Measurements from ENCODE around the gene TIGD1.

The TIGD1 gene

GRCh38 chr2:232501794-232502390 lies 48.5 kb downstream of the TIGD1 start:
- no peak for ATAC-seq
- TF ChIP-seq TSHZ2 (CRISPR knock-in tag; IDR thresholded peaks at IDR 0.05) (no peak), CSDC2 (CRISPR knock-in tag; IDR thresholded peaks at IDR 0.05) (no peak), ISL1 (CRISPR knock-in tag; IDR thresholded peaks at IDR 0.05) (no peak), ARNTL (CRISPR knock-in tag; IDR thresholded peaks at IDR 0.05; ENCODE audit: borderline replicate concordance, low read depth) (no peak), GLIS3 (CRISPR knock-in tag; IDR thresholded peaks at IDR 0.05) (no peak), TCF4 (CRISPR knock-in tag; IDR thresholded peaks at IDR 0.05; ENCODE audit: borderline replicate concordance) (no peak), ZNF8 (CRISPR knock-in tag; IDR thresholded peaks at IDR 0.05) (no peak), OSR1 (CRISPR knock-in tag; IDR thresholded peaks at IDR 0.05) (no peak), ZNF70 (CRISPR knock-in tag; IDR thresholded peaks at IDR 0.05) (no peak), PPARA (CRISPR knock-in tag; IDR thresholded peaks at IDR 0.05; ENCODE audit: borderline replicate concordance) (no peak), ZFP3 (CRISPR knock-in tag; IDR thresholded peaks at IDR 0.05) (no peak), RARB (CRISPR knock-in tag; IDR thresholded peaks at IDR 0.05) (no peak), ZC3H10 (CRISPR knock-in tag; IDR thresholded peaks at IDR 0.05) (no peak), ZFP30 (CRISPR knock-in tag; IDR thresholded peaks at IDR 0.05) (no peak)
- TF ChIP-seq, protein P1, sequence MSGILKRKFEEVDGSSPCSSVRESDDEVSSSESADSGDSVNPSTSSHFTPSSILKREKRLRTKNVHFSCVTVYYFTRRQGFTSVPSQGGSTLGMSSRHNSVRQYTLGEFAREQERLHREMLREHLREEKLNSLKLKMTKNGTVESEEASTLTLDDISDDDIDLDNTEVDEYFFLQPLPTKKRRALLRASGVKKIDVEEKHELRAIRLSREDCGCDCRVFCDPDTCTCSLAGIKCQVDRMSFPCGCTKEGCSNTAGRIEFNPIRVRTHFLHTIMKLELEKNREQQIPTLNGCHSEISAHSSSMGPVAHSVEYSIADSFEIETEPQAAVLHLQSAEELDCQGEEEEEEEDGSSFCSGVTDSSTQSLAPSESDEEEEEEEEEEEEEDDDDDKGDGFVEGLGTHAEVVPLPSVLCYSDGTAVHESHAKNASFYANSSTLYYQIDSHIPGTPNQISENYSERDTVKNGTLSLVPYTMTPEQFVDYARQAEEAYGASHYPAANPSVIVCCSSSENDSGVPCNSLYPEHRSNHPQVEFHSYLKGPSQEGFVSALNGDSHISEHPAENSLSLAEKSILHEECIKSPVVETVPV (CRISPR knock-in tag; IDR thresholded peaks at IDR 0.05): no peak
- TF ChIP-seq, protein P2, sequence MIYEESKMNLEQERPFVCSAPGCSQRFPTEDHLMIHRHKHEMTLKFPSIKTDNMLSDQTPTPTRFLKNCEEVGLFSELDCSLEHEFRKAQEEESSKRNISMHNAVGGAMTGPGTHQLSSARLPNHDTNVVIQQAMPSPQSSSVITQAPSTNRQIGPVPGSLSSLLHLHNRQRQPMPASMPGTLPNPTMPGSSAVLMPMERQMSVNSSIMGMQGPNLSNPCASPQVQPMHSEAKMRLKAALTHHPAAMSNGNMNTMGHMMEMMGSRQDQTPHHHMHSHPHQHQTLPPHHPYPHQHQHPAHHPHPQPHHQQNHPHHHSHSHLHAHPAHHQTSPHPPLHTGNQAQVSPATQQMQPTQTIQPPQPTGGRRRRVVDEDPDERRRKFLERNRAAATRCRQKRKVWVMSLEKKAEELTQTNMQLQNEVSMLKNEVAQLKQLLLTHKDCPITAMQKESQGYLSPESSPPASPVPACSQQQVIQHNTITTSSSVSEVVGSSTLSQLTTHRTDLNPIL (CRISPR knock-in tag; IDR thresholded peaks at IDR 0.05; ENCODE audit: low read depth): no peak
- TF ChIP-seq, protein P3, sequence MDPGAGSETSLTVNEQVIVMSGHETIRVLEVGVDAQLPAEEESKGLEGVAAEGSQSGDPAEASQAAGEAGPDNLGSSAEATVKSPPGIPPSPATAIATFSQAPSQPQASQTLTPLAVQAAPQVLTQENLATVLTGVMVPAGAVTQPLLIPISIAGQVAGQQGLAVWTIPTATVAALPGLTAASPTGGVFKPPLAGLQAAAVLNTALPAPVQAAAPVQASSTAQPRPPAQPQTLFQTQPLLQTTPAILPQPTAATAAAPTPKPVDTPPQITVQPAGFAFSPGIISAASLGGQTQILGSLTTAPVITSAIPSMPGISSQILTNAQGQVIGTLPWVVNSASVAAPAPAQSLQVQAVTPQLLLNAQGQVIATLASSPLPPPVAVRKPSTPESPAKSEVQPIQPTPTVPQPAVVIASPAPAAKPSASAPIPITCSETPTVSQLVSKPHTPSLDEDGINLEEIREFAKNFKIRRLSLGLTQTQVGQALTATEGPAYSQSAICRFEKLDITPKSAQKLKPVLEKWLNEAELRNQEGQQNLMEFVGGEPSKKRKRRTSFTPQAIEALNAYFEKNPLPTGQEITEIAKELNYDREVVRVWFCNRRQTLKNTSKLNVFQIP (CRISPR knock-in tag; IDR thresholded peaks at IDR 0.05; ENCODE audit: borderline replicate concordance, low read depth): no peak

DNA sequence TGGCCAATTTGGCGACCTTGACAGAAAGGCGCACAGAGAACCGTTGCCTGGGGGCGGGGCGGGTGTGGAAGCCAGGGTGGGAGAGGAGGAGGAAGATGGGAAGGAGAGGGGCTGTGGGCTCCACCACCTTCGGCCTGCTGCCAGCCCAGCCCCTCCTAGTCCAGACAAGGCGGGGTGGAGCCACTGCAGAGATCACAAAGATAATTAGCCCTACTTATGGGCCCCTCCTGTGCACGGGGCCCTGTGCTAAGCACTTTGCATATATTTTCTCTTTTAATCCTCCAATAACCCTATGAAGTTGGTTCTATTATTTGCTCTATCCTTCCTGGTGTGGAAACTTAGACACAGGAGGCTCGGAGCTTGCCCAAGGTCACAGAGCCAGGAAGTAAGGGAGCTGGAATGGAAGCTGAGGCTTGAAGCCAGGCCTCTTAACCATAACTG lies 49.0 kb downstream of the TIGD1 start:
- ATAC-seq: no peak
- TF ChIP-seq ZC3H10 (CRISPR knock-in tag; IDR thresholded peaks at IDR 0.05): no peak
- no peak for TF ChIP-seq TCF4 (CRISPR knock-in tag; IDR thresholded peaks at IDR 0.05; ENCODE audit: borderline replicate concordance)
- TF ChIP-seq RARB (CRISPR knock-in tag; IDR thresholded peaks at IDR 0.05): no peak
- TF ChIP-seq ISL1 (CRISPR knock-in tag; IDR thresholded peaks at IDR 0.05): no peak

DNA sequence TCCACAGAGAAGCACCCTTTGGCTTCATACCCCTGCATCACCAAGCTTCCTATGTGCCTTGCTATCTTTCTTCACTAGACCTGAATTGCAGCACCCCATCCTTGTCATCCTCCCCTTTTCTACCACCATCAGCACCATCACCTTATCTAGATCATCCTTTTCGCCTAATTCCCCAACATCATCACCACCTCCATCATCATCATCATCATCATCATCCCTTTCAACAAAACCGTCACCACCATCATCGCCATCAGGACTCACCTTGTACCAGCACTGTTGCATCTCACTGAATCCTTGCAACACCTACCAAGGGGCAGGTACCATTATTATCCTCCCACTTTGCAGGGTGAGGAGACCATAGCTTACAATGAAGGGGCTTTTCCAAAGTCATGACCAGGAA lies 51.9 kb downstream of the TIGD1 start:
- ATAC-seq: no peak
- TF ChIP-seq PATZ1 (CRISPR knock-in tag; IDR thresholded peaks at IDR 0.05; ENCODE audit: borderline replicate concordance) (no peak), ZFP3 (CRISPR knock-in tag; IDR thresholded peaks at IDR 0.05) (no peak)
- TF ChIP-seq, protein P2 (CRISPR knock-in tag; IDR thresholded peaks at IDR 0.05; ENCODE audit: low read depth): no peak

Measured in SK-N-SH treated with all-trans-retinoic acid at 6 μM for 48 hours (cell line).